GM19025 (cell line): Measurements from ENCODE around the gene C3orf62.
"Not testable (repeated sequence)": the region's sequence is repeated elsewhere in the genome, so short reads cannot be mapped to it uniquely, and the experiment has no call there.

ENCODE experiments used
- ATAC-seq: cut with Tn5 transposase; IDR thresholded peaks from one replicate; pipeline ENCODE4 v1.9.1; 2021; ENCODE audit warnings: mild to moderate bottlenecking, low read depth, moderate library complexity; ENCODE audit not compliant: unreplicated experiment

The C3orf62 gene

DNA sequence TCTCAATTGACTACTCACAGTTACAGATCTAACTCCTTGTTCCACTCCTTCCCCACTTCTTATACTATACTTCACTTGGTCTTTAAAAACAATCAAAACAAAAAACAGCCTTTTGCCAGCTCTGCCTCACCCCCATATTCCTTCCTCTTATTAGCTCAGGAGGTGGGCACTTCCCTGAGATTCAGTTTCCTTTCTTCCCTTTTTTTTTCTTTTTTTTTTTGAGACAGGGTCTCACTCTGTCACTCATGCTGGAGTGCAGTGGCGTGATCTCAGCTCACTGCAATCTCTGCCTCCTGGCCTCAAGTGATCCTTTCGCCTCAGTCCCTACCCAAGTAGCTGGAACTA lies 6.9 kb downstream of the C3orf62 start:
- no peak for ATAC-seq

DNA sequence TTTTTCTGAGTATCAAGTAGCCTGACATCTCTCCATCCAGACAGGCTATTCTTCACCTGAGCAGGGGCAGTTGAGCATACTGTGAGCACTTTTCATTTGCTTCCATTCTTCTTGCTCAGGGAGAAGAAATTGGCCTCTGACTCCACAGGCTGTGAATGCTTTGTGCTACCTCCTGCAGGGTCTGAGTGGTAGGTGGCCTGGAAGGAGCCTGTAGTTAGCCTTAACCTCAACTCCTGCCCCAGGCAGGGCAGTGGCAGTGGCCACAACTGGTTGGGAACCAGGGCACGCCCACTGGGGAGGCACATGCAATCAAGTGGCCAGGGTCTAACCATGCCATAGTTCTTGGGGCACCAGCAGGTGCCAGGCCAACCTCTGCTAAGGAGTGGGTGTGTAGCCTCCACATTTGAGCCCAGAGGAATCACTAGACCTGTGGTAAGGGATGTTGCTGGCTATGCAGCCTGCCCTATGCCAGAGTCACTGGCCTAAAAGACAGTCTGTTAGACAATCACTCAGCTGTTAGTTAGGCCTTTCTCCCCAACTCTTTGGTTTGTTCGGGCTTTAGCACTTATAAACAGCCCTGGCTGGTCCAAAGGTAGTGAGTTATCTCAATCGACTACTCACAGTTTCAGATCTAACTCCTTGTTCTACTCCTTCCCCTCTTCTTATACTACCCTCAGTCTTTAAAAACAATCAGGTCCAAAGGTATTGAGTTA lies 7.4 kb downstream of the C3orf62 start:
- no peak for ATAC-seq

DNA sequence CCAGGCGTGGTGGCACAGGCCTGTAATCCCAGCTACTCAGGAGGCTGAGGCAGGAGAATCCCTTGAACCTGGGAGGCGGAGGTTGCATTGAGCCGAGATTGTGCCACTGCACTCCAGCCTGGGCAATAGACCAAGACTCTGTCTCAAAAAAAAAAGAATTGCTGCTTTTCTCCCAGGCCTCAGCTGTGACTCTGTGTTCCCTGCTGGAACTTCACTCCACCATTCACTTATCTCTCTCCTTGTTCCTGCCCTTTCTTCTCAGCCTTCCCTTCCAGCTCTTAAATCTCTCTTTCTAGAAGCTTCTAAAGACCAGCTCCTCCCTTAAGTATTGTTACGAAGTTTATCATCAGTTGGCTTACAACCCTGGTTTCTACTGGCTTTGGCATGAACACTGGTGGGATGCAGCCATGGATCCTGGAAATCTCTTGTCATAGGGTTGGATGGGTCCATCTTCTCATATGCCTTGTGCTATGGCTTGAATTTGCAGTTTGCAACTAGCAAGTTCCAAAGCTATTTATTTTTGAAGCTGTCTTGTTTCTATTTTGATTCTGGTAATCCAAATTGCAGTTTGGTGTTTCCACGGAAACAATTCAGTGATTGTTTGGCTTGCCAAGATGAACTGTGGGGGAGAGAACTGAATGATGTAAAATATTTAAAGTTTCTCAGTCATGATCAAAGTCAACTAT lies 10.5 kb downstream of the C3orf62 start:
- no peak for ATAC-seq

DNA sequence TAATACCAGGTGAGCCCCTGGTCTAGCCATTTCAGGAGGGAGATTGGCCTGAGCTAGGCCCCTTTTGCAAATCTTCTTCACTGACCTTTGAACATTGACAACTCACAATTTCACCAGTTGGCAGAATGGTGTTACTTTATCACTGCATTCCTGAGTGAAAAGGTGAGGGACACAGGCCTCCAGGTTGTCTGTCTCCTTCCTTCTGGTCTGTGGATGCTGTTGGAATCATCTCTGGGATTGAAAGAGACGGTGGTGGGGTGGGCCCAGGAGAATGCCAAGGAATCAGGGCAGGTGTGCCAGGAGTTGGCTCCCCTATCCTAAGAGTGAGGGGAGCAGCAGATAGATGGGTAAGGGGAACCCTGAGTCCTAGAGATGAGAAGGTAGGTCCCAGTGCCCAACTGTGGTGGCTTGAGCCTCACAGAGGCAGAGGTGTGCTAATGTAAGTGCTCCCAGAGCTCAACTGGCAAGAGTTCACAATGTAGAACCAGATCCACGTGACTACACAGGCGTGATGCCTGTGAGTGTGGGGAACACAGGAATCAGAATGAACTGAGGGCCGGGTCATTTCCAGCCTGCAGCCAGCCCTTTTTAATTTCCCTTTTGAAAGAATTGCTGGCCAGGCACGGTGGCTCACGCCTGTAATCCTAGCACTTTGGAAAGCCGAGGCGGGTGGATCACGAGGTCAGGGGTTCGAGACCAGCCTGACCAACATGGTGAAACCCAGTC lies 11.2 kb downstream of the C3orf62 start:
- no peak for ATAC-seq

DNA sequence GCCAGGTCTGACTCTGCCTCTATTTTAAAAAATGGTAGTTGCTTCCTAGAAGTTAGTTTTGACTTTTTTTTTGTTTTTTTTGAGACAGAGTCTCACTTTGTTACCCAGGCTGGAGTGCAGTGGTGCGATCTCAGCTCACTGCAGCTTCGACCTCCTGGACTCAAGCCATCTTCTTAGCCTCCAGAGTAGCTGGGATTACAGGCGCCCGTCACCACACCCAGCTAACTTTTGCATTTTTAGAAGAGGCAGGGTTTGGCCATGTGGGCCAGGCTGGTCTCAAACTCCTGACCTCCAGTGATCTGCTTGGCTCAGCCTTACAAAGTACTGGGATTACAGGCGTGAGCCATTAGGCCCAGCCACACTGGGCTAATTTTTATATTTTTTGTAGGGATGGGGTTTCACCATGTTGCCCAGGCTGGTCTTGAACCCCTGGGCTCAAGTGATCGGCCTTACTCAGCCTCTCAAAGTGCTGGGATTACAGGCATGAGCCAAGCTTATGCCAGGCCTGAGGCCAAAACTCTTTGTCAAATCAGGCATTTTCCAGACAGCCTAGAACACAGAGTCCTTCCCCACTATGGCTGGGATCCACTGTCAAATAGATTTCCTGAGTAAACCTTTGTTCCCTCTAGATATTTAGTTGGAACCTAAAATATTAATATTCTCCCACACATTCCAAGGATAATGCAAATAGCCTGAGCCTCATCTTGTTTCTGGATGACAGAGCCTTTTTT lies 13.7 kb downstream of the C3orf62 start:
- ATAC-seq = no peak

DNA sequence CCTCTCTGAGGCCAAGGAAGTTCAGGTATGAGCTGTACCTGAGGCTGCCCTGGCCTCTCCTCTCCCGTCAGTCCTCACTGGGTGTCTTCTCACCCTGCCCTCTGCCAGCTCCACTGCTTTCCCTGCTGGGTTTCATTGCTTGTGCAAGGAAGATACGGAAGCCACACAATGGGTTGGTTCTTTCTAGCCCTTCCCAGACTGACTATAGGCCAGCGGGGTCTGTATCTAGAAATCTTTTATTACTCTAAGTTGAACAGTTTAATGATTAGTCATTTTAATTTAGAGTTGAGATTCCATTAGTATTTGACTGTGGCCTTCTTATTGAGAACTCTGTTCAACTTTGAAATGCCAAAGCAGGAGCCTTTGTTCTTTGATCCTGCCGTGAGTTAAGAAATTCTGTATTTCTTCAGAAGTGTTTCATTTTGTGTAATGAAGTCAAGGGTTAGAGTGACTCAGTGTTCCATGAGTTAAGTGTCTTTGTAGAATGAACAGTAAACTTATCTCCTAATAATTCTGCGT lies 16.2 kb downstream of the C3orf62 start:
- no peak for ATAC-seq

DNA sequence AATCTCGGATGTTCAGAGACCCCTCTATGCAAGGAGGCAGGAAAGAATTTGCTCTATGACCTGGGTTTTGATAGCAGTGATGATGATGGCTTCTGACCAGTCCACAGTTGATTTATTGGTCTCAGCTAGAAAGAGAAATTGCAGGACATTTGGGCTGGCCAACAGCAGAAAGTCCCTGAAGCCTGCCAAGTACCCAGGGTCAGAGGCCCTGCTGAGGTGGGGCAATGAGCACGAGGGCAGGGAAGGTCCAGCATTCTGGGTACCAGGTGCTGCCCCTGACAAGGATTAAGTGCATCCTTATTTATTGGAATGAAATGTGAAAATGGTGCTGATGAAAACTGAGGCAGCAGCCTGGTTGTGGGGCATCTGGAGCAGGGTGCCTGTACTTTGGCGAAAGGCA lies 19.8 kb downstream of the C3orf62 start:
- ATAC-seq = no peak

DNA sequence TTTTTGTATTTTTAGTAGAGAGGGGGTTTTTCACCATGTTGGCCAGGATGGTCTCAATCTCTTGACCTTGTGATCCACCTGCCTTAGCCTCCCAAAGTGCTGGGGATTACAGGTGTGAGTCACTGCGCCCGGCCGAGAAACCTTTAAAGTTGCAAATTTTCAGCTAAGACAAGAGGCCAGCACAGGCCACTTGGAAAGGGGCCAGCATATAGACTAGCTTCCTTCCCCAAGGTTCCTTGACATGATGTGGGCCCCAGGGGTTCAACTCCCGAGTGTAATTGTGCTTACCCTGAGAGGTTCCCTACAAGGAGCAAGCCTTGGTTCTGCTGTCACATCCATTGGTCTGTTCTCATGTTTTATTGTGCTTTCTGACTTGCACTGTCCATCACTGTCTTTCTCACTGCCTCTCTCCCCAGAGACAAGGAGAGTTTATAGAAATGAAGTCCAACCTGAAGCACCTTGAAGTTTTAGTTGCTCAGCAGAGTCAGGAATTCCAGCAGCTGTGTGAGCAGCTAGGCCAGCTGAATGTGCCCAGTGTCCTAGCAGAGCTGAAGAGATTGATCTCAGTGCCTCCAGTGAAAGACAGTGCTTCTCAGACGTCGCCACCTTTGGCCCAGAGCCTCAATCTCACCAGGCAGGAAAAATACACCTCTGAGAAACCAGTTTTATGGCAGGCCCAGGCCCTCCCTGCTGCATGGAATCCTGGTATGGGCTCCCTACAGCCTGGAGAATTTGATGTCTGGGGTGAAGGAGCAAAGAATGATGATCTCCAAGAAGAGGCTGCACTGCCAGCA lies 21.1 kb downstream of the C3orf62 start:
- no peak for ATAC-seq

DNA sequence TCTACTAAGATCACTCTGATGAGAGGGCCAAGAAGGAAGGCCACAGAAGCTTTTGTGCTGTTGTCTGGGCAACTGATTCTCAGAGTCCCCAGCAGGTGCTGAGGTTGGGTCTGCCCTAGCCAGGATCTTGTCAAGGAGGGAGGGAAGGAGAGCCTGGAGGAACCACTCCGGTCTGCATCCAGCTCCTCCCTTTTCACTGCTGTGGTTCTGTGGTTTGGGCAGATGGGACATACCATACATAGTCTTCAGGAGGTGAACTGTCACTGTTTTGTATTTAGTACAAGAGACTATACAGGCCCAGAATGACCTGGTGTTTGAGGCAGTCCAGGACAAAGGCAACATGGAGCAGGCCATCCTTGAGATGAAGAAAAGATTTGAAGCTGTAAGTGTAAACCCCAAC lies 21.9 kb downstream of the C3orf62 start:
- no peak for ATAC-seq

DNA sequence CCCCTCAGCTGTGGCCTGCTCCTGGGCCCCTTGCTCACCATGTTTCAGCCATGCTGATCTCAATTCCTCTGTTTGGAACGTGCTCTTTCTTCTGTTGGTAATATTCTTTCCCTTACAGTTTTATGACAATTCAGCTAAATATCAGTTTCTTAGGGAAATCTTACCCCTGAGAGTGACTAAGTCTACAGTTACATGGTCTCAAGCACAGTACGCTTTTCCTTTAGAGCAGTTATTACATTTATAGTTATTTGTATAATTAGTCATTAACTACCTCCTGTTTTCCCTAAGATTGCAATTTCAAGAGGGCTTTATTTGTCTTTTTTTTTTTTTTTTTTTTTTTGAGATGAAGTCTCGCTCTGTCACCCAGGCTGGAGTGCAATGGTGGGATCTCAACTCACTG lies 23.5 kb downstream of the C3orf62 start:
- ATAC-seq = no peak

DNA sequence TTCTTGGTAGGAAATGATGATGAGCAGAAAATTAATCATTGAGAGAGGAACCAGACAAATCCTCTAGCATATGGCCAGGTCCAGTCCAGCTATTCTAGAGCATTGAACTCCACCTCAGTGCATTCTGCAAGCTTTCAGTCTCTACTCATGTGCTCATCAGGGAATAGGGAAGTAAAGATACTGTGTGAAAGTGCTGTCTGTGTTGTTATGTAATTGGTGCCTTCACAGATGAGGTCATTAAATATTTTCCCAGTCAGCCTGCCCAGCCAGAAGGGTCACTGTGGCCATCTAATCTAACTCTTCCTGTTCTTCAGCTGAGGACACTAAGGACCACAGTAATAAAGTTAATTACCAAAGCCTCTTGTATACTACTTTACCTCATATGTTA lies 28.2 kb downstream of the C3orf62 start:
- ATAC-seq = no peak

DNA sequence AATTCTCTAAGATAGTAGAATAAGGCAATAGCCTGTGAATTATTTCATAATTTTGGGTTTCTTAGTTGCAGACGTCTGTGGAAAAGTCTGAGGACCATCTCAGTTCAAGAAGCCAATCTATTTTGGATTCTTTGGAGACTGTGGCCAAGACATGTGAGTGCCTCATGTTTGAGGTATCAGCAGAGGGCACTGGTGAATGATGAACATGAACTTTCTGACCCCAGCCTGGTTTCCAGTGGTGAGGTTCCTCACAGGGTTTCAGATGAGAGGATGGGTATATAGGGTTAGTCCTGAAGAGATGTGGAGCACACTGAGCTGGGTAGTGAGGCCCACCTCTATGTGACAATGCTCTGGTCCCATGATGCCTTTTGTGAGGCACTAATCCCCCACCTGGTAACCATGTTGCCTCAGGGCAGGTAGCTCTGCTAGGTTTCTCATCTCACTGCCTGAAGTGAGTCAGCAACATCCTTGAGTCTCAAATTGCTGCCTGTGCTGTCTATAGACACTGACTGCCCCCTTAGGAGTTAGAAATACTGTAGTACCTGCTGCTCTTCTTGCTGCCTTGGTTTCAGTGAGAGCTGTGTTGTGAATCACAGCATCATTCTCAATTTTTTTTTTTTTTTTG lies 32.3 kb downstream of the C3orf62 start:
- no peak for ATAC-seq

DNA sequence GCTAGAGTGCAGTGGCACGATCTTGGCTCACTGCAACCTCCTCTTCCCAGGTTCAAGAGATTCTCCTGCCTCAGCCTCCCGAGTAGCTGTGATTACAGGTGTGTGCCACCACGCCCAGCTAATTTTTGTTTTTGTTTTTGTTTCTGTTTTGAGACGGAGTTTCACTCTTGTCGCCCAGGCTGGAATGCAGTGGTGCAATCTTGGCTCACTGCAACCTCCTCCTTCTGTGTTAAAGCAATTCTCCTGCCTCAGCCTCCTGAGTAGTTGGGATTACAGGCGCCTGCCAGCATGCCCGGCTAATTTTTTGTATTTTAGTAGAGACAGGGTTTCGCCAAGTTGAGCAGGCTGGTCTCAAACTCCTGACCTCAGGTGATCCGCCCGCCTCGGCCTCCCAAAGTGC lies 36.9 kb downstream of the C3orf62 start:
- ATAC-seq = not testable (repeated sequence)

DNA sequence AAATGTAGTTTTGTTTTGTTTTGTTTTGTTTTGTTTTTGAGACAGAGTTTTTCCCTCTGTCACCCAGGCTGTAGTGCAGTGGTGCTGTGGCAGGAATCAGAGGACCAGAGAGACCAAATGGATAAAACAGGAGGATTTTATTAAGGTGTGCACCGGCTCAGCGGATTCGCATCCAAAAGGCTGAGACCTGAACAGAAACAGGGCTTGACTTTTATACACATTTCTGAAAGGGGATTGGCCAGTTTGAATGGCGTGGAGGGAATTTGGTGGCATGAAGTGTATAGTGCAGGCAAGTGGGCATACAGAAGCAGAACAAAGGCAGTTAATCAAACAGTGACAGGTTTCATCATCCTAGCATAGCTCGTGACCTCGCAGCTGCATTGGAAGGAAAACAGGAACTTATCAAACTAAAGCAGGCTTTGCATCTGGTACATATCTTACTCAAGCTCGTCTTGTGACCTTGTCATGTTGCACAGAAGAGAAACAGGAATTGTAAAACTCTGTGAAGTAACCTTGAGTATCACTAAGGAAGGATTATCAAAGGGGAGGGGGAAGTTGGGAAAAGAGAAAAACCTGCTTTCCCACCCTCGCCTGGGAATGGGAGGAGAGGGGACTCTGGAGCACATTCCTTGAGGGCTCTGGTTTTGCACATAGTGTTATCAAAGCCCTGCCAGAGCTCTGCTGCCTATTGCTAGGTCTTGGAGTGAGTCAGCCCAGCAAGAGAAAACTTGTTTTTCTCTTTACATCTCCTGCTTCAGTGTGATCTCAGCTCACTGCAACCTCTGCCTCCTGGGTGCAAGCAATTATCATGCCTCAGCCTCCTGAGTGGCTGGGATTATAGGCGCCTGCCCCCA lies 38.5 kb downstream of the C3orf62 start:
- ATAC-seq = no peak

DNA sequence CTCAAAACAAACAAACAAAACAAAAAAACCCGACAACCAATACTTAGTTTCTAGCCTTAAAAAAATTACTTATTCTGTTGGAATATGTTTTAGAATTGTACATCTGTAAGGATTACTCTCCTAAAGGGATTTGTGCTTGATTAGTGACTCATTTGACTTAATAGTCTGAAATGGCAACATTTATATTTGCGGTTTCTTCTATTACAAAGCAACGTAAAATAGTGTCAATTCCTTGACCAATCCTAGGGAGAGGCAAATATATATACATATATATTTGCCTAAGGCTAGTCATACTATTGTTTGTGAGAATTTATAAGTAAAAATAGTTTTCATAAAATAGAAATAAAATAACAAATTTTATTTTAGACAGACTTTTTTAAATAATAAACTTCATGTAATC lies 39.7 kb downstream of the C3orf62 start:
- ATAC-seq = no peak

DNA sequence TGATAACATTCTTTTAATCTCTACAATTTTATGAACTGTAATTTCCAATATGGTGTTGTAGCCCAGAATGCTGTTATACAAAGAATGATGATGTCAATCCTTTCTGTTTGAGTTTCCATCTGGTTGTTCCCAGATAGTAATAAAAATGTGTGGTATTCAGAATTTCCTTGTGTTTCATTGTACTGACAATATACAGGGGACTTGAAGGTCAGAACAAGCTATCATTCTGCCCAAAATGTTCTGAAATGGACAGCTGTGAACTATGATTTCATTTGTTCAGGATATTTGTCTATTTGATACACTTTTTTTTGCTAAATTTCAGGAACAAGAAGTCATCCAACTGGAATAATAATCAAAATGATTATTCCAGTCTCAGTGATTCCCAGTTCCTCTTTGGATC lies 40.8 kb downstream of the C3orf62 start:
- ATAC-seq = no peak

DNA sequence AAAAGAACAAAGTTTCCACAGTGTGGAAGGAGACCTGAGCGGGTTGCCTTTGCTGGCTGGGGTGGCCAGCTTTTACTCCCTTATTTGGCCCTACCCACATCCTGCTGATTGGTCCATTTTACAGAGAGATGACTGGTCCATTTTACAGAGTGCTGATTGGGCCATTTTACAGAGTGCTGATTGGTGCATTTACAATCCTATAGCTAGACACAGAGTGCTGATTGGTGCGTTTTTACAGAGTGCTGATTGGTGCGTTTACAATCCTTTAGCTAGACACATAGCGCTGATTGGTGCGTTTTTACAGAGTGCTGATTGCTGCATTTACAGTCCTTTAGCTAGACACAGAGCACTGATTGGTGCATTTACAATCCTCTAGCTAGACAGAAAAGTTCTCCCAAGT lies 48.2 kb downstream of the C3orf62 start:
- not testable (repeated sequence) for ATAC-seq

DNA sequence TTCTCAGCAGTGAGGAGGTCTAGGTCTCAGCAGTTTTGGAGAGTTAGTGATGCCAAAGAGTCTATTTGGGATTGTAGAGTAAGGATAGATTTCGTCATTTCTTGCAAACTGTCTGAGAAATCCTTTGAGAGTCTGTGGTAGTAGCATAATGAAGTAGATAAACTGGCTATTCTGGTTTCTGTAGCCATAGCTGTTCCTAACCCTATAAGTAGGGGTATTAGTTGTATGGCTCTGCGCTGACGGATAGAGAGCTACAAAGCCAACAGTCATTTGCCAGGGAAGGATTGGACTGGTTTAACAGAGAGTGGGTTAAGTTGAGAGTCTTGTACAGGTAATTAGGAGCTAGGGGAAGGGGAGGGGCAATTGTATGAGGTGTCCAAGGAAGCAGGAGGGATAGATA lies 55.0 kb downstream of the C3orf62 start:
- no peak for ATAC-seq
